ENCODE data around the gene FURIN.

- TF ChIP-seq CTCF (IDR thresholded peaks at IDR 0.05) (no peak), EZH2 (IDR thresholded peaks at IDR 0.05) (no peak), EZH2phosphoT487 (IDR thresholded peaks at IDR 0.05) (no peak)
These were observed 44.9 kb upstream of the FURIN start for GRCh38 chr15:90823455-90823974.
